SJSA1 (cell line): Measurements from ENCODE around the gene SEMA6B. TPM values are rescaled to one million over a fixed set of nuclear protein-coding genes. Genes with fewer than 3 reads are reported as not detected.

ENCODE experiments used
- DNase-seq, 2 experiments: peaks; one replicate each; pipeline ENCODE4 v3.0.0-alpha.2; 2015 to 2020; ENCODE audit warnings: low spot score in 2 of 2, low read depth in 1 of 2
- H3K27ac ChIP-seq: fragments of 250-450 bp; sonication (Bioruptor Pico); 2 replicates; pipeline ENCODE4 v1.5.1; 2020; ENCODE audit warnings: mild to moderate bottlenecking, moderate library complexity
- H3K27me3 ChIP-seq: fragments of 250-450 bp; sonication (Bioruptor Pico); replicated peaks from 2 replicates; pipeline ENCODE4 v1.5.1; 2020; ENCODE audit warnings: mild to moderate bottlenecking, moderate library complexity
- H3K36me3 ChIP-seq: fragments of 250-450 bp; sonication (Bioruptor Pico); 2 replicates; pipeline ENCODE4 v1.5.1; 2020; ENCODE audit warnings: mild to moderate bottlenecking
- H3K4me1 ChIP-seq: fragments of 250-450 bp; sonication (Bioruptor Pico); replicated peaks from 2 replicates; pipeline ENCODE4 v1.6.1; 2021; ENCODE audit warnings: mild to moderate bottlenecking
- H3K4me3 ChIP-seq: fragments of 250-450 bp; sonication (Bioruptor Pico); 2 replicates; pipeline ENCODE4 v1.5.1; 2020; ENCODE audit warnings: mild to moderate bottlenecking
- H3K9me3 ChIP-seq: fragments of 250-450 bp; sonication (Bioruptor Pico); replicated peaks from 2 replicates; pipeline ENCODE4 v1.5.1; 2020; ENCODE audit warnings: mild to moderate bottlenecking
- total RNA-seq: library from RNA; depleted of rRNA; stranded (reverse); fragments of >200 nt; shearing (Covaris generic); gene quantifications from 2 replicates; pipeline ENCODE4 v1.2.3, GENCODE V29; 2014

Gene SEMA6B
- total RNA-seq, 1 experiment from 2014 or later: 0.08 TPM

DNA sequence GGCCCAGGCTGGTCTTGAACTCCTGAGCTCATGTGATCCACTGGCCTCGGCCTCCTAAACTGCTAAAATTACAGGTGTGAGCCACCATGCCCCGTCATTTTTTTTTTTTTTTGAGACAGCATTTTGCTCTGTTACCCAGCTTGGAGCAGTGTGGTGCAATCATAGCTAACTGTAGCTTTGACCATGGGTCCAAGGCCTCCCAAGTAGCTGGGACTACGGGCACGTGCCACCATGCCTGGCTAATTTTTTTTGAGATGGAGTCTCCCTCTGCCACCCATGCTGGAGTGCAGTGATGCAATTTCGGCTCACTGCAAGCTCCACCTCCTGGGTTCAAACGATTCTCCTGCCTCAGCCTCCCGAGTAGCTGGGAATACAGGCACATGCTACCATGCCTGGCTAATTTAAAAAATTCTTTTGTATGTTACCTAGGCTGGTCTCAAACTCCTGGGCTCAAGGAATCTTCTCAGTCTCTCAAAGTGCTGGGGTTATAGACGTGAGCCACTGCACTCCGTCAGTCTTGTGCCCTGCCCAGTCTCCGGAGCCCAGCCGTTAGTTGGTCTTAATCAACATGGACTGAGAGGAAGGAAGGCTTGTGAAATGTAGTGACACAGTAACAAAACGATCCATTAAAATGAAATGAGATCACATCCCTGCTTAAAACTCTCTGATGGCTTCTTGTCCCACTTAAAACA lies 18.2 kb downstream of the SEMA6B start:
- Histone ChIP-seq H3K9me3 (peaks cover 5% of the 10 kb centered on the region), H3K27me3 (peaks cover 17% of the 10 kb centered on the region), H3K36me3 (no peaks in the 10 kb centered on the region), H3K4me3 (no peak overlapping the region), H3K4me1 (no peaks in the 10 kb centered on the region), H3K27ac (no peak overlapping the region)
- no peak for DNase-seq

DNA sequence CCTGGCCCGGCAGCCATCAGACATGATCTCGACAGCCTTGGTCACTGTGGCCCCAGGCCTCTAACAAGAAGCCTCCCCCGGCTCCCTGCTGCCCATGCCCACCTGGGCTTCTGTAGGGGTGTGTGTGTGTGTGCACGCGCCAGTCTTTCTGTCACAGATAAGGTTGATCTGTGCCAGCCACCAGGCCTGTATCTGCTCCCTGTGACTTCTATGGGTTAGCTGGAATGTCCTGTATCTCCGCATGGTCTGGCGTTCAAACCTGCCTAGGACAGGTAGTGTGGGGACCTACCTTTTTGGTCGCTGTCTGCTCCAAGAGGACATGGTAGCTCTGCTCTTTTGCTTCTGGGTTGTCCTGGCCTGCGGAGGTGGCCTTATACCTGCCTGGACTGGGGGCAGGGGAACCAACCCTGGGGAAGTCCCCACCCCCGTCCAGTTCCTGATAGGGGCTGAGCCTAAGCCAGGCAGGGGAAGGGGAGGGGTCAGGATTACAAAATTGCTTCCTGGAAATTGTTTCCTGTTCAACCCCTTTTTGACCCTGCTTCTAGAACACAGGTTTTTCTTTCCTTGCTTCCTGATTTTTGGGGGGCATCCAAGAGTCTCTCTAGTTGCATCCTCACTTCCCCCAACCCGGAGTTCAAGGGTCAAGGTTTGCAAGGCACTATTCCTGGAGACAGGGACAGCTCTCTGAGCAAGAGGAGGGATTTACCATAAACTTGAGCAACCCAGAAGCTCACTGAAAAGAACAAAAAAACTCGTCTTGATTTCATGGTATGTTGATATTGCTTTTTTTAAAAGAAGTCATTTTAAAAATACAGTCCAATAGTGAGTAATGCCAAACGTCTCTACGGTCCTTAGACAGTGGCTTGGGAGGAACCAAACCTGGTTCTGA lies 19.5 kb downstream of the SEMA6B start, which contains the start of gene LRG1:
Gene LRG1 (minus strand): TSS at position 344 of the 889 bp plus-strand sequence. CDS start 23 bp downstream, at position 321.
- Histone ChIP-seq H3K9me3 (peaks cover 5% of the 10 kb centered on the region), H3K36me3 (no peaks in the 10 kb centered on the region), H3K27me3 (peaks cover 25% of the 10 kb centered on the region), H3K27ac (no peak within 1 kb of the TSS), H3K4me3 (no peak within 1 kb of the TSS), H3K4me1 (no peaks in the 10 kb centered on the region)
- no peak for DNase-seq

DNA sequence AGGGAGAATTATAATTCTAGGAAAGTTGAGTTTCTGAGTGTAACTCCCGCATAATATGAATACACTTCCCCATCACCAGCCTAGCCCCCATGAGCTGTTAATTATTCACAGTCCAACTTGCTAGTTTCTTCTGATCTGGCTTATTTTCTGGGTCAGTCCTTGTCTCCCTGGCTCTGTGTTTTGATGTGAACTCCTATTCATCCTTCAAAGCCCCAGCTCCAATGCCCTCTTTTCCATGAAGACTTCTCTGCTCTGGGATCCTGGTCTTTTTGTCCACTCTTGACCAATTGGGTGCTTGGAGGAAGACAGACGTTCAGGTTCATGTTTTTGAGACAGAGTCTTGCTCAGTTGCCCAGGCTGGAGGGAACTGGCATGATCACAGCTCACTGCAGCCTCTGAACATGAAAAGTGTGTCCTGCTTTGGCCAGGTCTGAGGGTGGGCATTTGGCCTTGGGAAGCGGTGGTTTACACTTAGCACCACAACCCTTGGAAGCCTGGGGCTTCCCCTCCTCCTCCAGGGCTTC lies 20.3 kb downstream of the SEMA6B start:
- DNase-seq: no peak
- Histone ChIP-seq H3K27me3 (peaks cover 29% of the 10 kb centered on the region), H3K4me3 (no peak overlapping the region), H3K36me3 (no peaks in the 10 kb centered on the region), H3K9me3 (peaks cover 5% of the 10 kb centered on the region), H3K4me1 (no peaks in the 10 kb centered on the region), H3K27ac (no peak overlapping the region)

DNA sequence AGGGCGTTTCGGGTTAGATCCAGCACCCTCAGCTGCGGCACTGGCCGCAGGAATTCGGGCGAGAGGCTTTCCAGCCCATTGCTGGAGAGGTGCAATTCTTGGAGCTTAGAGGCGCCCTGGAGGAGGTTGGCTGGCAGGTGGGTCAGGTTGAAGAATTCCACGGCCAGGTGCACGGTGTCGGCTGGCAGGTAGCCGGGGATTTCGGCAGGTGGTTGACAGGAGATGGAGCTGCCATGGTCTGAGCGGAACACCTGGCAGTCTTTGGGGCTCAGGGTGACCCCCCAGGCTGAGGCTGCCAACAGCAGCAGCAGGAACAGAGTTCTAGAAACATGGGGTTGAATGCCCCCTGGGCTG lies 20.9 kb downstream of the SEMA6B start:
- DNase-seq: no peak
- no peak overlapping the region for H3K27ac ChIP-seq
- no peaks in the 10 kb centered on the region for H3K36me3 ChIP-seq
- no peaks in the 10 kb centered on the region for H3K4me1 ChIP-seq
- H3K27me3 ChIP-seq: peaks cover 36% of the 10 kb centered on the region
- peaks cover 5% of the 10 kb centered on the region for H3K9me3 ChIP-seq
- no peak overlapping the region for H3K4me3 ChIP-seq

DNA sequence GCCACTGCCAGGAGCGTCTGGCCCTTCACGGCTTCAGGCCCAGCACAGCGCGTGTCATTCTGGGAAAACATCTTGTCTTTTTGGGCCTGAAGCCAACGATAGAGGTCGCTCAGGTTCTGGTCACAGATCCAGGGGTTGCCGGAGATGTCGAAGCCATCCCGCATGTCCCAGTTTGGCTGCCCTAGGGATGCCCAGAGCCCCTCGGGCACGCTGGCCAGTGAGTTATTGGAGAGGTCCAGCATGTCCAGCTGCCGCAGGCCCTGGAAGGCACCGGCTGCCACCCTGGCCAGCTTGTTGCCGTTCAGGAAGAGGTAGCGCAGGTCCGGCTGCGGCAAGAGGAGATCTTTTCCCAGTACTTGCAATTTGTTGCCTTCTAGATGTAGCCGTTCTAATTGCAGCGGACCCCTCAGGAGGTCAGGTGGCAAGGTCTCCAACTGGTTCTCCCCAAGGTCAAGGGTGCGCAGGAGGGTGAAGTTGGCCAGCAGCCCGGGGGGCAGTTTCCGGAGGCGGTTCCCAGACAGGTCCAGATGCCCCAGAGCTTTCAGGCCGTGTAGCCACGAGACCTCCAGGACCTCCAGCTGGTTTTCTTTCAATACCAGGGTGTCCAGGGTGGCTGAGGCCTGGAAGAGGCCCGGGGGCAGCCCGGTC lies 21.4 kb downstream of the SEMA6B start:
- DNase-seq: no peak
- H3K4me1 ChIP-seq: no peaks in the 10 kb centered on the region
- H3K9me3 ChIP-seq: peaks cover 5% of the 10 kb centered on the region
- no peak overlapping the region for H3K27ac ChIP-seq
- H3K27me3 ChIP-seq: peaks cover 41% of the 10 kb centered on the region
- no peaks in the 10 kb centered on the region for H3K36me3 ChIP-seq
- H3K4me3 ChIP-seq: no peak overlapping the region

DNA sequence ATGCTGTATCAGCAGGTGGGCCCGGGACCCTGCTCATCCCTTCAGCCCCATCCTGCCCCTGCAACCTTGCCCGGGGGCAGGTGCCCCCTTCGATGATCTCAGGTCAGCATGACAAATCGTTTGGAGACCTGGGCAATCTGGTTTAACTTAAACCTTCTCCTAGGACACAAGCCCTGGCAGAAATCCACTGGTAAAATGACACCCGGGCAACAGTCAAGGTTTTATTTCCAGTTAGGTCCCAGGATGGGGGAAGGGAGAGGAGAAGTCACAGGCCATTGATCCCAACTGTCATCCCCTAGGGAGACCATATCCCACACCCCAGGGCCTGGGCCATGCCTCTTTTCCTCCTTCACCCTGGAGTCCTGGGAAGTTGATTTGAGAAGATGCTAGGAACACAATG lies 22.7 kb downstream of the SEMA6B start:
- Histone ChIP-seq H3K4me3 (no peak overlapping the region), H3K4me1 (no peaks in the 10 kb centered on the region), H3K9me3 (peaks cover 5% of the 10 kb centered on the region), H3K27me3 (peaks cover 51% of the 10 kb centered on the region), H3K27ac (no peak overlapping the region), H3K36me3 (no peaks in the 10 kb centered on the region)
- DNase-seq: no peak

DNA sequence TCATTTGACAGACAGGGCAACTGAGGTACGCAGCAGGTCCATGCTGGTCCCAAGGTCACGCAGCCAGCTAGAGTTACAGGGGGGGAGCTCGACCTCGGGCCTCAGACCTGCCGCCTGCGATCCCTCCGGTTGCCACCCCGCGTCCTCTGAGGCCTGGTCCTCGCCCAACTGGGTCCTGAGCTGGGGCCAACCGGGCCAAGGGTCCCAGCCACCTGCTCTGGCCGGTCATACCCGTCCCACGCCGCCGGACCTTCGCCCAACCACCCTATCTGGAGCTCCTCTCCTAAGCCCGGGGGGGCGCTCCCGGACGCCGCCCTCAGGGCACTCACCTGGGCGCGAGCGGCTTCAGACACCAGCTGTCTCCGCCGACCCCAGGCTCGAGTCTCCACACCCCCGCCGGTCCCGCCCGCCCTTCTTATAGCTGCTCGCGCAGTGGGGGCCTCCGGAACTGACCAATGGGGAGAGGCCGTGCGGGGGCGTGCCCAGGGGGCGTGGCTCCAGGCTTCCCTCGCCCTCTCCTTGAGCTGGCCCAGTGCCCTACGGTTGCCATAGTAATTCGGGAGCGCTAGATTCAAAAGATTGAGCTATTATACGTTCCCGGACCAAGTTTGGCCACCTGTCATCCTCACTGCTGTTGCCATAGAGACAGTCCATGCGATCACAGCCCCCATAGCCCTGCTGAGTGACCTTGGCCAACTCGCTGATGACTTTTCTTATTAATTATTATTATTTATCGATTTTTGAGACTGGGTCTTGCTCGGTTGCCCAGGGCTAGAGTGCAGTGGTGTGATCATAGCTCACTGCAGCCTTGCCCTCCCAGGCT lies 24.4 kb downstream of the SEMA6B start, which contains the start of gene PLIN5:
Gene PLIN5 (minus strand): TSS at position 389 of the 823 bp plus-strand sequence. CDS start 1,150 bp downstream, outside the sequence.
- DNase-seq: peak; percentile 37 to 70
- H3K27ac ChIP-seq: no peak within 1 kb of the TSS
- no peak within 1 kb of the TSS for H3K4me3 ChIP-seq
- H3K36me3 ChIP-seq: no peaks in the 10 kb centered on the region
- peaks cover 49% of the 10 kb centered on the region for H3K27me3 ChIP-seq
- H3K4me1 ChIP-seq: 0 out of 2 replicates have a peak, but pooled peaks cover 4% of the 10 kb centered on the region
- H3K9me3 ChIP-seq: no peaks in the 10 kb centered on the region

DNA sequence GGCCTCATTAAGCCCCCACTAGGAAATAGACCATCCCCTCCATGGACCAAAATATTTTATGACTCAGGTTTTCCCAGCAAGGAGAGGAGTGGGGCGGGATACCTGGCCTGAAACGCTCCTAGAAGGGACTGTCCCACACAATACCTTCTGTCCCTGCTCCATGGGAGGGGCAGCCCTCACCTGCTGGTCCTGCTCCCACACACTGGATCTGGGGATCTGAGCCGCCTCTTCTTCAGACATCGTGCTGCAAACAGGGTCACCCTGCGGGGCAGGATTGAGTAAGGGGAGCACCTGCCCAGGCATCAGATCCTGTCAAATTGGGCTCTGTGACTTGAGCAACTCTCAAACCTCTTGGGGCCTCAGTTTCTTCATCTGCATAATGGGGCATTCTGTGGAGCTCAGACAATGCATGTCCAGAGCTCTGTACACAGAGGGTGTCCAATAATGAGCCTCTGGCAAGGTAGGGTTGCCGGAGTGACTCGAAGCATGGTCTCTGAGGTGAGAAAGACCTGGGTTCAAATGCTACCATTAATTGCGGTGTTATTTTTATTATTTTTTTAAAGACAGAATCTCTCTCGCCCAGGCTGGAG lies 25.6 kb downstream of the SEMA6B start:
- no peak for DNase-seq
- Histone ChIP-seq H3K27me3 (peaks cover 52% of the 10 kb centered on the region), H3K4me3 (no peak overlapping the region), H3K27ac (no peak overlapping the region), H3K9me3 (no peaks in the 10 kb centered on the region), H3K4me1 (0 out of 2 replicates have a peak, but pooled peaks cover 4% of the 10 kb centered on the region), H3K36me3 (no peaks in the 10 kb centered on the region)

DNA sequence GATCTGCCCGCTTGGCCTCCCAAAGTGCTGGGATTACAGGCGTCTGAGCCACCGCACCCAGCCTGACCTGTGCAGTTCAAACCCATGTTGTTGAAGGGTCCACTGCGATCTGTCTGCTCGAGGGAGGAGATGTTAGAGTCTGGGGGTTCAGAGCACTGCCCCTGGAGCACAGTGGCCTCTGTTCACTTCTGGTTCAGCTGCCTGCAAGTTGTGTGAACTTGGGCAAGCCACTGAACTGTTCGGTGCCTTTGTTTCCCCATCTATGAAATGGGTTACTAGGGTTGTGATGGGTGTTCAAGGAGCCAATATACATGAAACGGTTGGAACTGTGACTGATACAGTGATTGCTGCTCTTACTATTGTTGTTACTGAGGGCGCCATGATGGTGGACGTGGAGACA lies 26.1 kb downstream of the SEMA6B start:
- no peak overlapping the region for H3K27ac ChIP-seq
- no peak overlapping the region for H3K4me3 ChIP-seq
- peaks cover 54% of the 10 kb centered on the region for H3K27me3 ChIP-seq
- no peak for DNase-seq
- no peaks in the 10 kb centered on the region for H3K9me3 ChIP-seq
- H3K4me1 ChIP-seq: 0 out of 2 replicates have a peak, but pooled peaks cover 4% of the 10 kb centered on the region
- no peaks in the 10 kb centered on the region for H3K36me3 ChIP-seq

DNA sequence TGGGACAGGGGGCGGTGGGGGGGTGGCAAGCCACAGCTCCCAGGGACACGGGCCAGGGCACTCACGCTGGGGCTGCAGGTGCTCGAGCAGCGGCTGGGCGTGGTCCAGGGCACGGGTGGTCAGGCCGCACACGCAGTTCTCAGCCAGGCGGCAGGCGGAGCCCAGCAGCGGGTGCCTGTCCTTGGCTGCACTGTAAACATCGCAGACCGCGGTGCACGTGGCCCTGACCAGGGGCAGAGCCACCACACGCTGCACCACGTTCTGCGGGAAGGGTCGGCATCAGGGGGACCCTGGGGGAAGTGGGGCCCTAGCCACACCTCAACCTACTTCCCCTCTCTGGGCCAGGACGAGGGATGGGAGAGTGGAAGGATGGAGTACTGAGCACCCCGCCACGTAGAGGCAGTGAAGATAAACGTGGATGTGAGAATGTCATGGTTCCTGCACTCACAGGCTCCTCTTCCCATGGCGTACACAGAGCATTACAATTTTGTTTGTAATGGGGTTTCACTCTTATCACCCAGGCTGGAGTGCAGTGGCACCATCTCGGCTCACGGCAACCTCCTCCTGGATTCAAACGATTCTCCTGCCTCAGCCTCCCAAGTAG lies 27.8 kb downstream of the SEMA6B start:
- no peaks in the 10 kb centered on the region for H3K36me3 ChIP-seq
- peaks cover 47% of the 10 kb centered on the region for H3K27me3 ChIP-seq
- H3K27ac ChIP-seq: no peak overlapping the region
- no peak for DNase-seq
- H3K4me1 ChIP-seq: 0 out of 2 replicates have a peak, but pooled peaks cover 4% of the 10 kb centered on the region
- no peaks in the 10 kb centered on the region for H3K9me3 ChIP-seq
- H3K4me3 ChIP-seq: no peak overlapping the region

DNA sequence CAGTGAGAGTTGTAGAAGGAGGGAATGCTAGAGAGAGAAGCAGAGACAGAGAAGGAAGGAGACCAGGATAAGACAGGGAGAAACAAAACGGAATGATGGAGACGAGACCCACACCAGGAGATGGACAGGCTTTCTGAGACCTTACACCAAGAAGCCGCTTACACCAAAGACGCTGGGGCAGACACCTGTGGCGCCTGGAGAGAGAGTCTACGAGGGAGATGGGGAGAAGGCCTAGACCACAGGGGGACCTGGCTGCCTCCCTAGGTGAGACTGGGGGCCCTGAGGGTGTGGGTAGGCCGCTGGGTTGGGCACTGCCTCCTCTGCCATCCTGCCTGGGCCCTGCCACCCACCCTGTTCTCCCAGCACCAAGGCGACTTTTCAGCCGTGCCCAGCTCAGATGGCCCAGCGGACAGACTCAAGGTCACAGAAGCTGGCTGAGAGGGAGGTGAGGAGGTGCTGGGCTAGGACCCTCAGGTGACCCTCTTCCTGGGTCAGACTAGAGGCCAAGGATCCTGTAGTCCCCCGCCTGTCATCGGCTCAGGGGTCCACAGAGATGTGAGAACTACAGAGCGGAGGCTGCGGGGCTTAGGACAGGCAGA lies 29.5 kb downstream of the SEMA6B start:
- H3K27ac ChIP-seq: no peak overlapping the region
- DNase-seq: no peak
- H3K4me3 ChIP-seq: no peak overlapping the region
- H3K4me1 ChIP-seq: 0 out of 2 replicates have a peak, but pooled peaks cover 4% of the 10 kb centered on the region
- H3K9me3 ChIP-seq: no peaks in the 10 kb centered on the region
- H3K36me3 ChIP-seq: no peaks in the 10 kb centered on the region
- H3K27me3 ChIP-seq: peaks cover 40% of the 10 kb centered on the region

DNA sequence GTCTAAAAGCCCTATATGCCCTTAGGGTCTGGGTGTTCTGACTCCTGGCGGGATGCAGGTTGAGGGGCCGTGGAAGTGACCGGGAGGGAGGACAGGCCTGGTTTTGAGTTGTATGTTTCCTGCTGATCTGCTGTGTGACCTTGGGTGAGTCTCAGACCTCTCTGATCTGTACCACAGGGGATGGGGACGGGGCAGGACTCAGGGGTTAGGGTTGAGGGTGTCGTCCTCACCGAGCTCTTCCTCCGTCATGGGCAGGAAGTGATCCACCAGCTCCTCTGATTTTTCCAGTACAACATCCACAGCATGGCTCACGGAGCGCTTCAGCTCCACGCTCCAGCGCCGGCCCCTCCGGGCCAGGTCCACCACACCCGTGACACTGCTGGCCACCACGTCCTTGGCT lies 30.6 kb downstream of the SEMA6B start:
- Histone ChIP-seq H3K9me3 (no peaks in the 10 kb centered on the region), H3K4me1 (0 out of 2 replicates have a peak, but pooled peaks cover 4% of the 10 kb centered on the region)

More for the DNA sequence above, 30.6 kb downstream of the SEMA6B start:
- Histone ChIP-seq H3K4me3 (no peak overlapping the region), H3K27ac (no peak overlapping the region), H3K27me3 (peaks cover 28% of the 10 kb centered on the region), H3K36me3 (no peaks in the 10 kb centered on the region)
- DNase-seq: no peak
